ENCODE data around the gene CARD14.

DNA sequence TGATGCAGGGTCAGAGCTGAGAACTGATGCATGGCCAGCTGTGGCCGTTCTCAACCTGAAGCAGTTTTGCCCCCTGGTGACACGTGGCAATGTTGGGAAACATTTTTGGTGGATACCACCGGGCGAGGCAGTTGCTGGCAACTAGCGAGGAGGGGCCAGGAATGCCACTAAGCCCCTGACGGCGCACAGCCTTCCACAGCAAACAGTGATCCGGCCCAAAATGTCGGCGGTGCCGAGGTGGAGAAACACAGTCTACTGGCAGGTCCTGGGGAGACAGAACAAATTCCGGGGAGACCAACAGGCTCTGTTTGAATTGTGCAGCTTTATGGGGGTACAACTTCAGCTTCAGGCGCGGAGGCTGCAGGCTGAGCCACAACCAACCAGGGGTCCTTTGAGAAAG, 58.6 kb downstream of the CARD14 start:
- TF ChIP-seq CTCF (IDR thresholded peaks at IDR 0.05) (no peak), EZH2 (IDR thresholded peaks at IDR 0.05; ENCODE audit: borderline replicate concordance, insufficient read depth, low read depth, low read length, poor library complexity, severe bottlenecking) (no peak)

Measured in B cell (primary cell).